ENCODE results near the gene MMGT1.

The MMGT1 gene

GRCh38 chrX:135981668-135982067 is 7.9 kb upstream of the MMGT1 start:
- no peaks in the 10 kb centered on the region for H3K79me2 ChIP-seq (ENCODE audit: insufficient read depth, low read length)
- H4K20me1 ChIP-seq (ENCODE audit: insufficient read depth, low read length): no peaks in the 10 kb centered on the region
- H3K9me2 ChIP-seq (ENCODE audit: low read depth, low read length): no peaks in the 10 kb centered on the region

GRCh38 chrX:135981010-135981409 is 7.2 kb upstream of the MMGT1 start:
- H4K20me1 ChIP-seq (ENCODE audit: insufficient read depth, low read length): no peaks in the 10 kb centered on the region
- H3K36me3 ChIP-seq (ENCODE audit: insufficient read depth, low read length): no peaks in the 10 kb centered on the region
- no peak overlapping the region for H3K27ac ChIP-seq (ENCODE audit: low read depth, low read length, poor library complexity, severe bottlenecking)
- no peak overlapping the region for H2AFZ ChIP-seq (ENCODE audit: low read length)
- H3K4me3 ChIP-seq (ENCODE audit: low read depth, low read length, poor library complexity, severe bottlenecking): no peak overlapping the region
- peaks cover 9% of the 10 kb centered on the region for H3K4me1 ChIP-seq (ENCODE audit: insufficient read depth, low read length, severe bottlenecking)
- H3K79me2 ChIP-seq (ENCODE audit: insufficient read depth, low read length): no peaks in the 10 kb centered on the region
- no peak overlapping the region for H3K4me2 ChIP-seq (ENCODE audit: low read length)
- TF ChIP-seq EZH2 (IDR thresholded peaks at IDR 0.05; ENCODE audit: borderline replicate concordance, low read length) (no peak), CTCF (IDR thresholded peaks at IDR 0.05; ENCODE audit: low read length) (no peak)
- no peaks in the 10 kb centered on the region for H3K9me3 ChIP-seq (ENCODE audit: low read length)
- H3K9ac ChIP-seq (ENCODE audit: low read length): no peak overlapping the region
- no peaks in the 10 kb centered on the region for H3K27me3 ChIP-seq (ENCODE audit: insufficient read depth, low read length)
- H3K9me2 ChIP-seq (ENCODE audit: low read depth, low read length): no peaks in the 10 kb centered on the region
- H3F3A ChIP-seq (ENCODE audit: insufficient read depth, low read length): no peaks in the 10 kb centered on the region

More at GRCh38 chrX:135981668-135982067, 7.9 kb upstream of the MMGT1 start:
- no peak overlapping the region for H3K4me3 ChIP-seq (ENCODE audit: low read depth, low read length, poor library complexity, severe bottlenecking)
- H3K27me3 ChIP-seq (ENCODE audit: insufficient read depth, low read length): no peaks in the 10 kb centered on the region
- no peak overlapping the region for H3K9ac ChIP-seq (ENCODE audit: low read length)
- no peak overlapping the region for H3K27ac ChIP-seq (ENCODE audit: low read depth, low read length, poor library complexity, severe bottlenecking)
- peaks cover 13% of the 10 kb centered on the region for H3K4me1 ChIP-seq (ENCODE audit: insufficient read depth, low read length, severe bottlenecking)
- H3F3A ChIP-seq (ENCODE audit: insufficient read depth, low read length): no peaks in the 10 kb centered on the region
- TF ChIP-seq EZH2 (IDR thresholded peaks at IDR 0.05; ENCODE audit: borderline replicate concordance, low read length): no peak
- no peak for TF ChIP-seq CTCF (IDR thresholded peaks at IDR 0.05; ENCODE audit: low read length)
- H3K9me3 ChIP-seq (ENCODE audit: low read length): no peaks in the 10 kb centered on the region
- no peaks in the 10 kb centered on the region for H3K36me3 ChIP-seq (ENCODE audit: insufficient read depth, low read length)
- no peak overlapping the region for H2AFZ ChIP-seq (ENCODE audit: low read length)
- H3K4me2 ChIP-seq (ENCODE audit: low read length): no peak overlapping the region

GRCh38 chrX:135977611-135978010 is 3.8 kb upstream of the MMGT1 start:
- Histone ChIP-seq H3K9me3 (ENCODE audit: low read length) (no peaks in the 10 kb centered on the region), H2AFZ (ENCODE audit: low read length) (no peak overlapping the region), H3K36me3 (ENCODE audit: insufficient read depth, low read length) (no peaks in the 10 kb centered on the region), H3K4me2 (ENCODE audit: low read length) (no peak overlapping the region), H3K79me2 (ENCODE audit: insufficient read depth, low read length) (peaks cover 3% of the 10 kb centered on the region), H4K20me1 (ENCODE audit: insufficient read depth, low read length) (no peaks in the 10 kb centered on the region), H3K4me1 (ENCODE audit: insufficient read depth, low read length, severe bottlenecking) (peaks cover 12% of the 10 kb centered on the region), H3F3A (ENCODE audit: insufficient read depth, low read length) (no peaks in the 10 kb centered on the region), H3K4me3 (ENCODE audit: low read depth, low read length, poor library complexity, severe bottlenecking) (no peak overlapping the region), H3K27me3 (ENCODE audit: insufficient read depth, low read length) (no peaks in the 10 kb centered on the region), H3K27ac (ENCODE audit: low read depth, low read length, poor library complexity, severe bottlenecking) (no peak overlapping the region), H3K9ac (ENCODE audit: low read length) (no peak overlapping the region), H3K9me2 (ENCODE audit: low read depth, low read length) (no peaks in the 10 kb centered on the region)
- TF ChIP-seq EZH2 (IDR thresholded peaks at IDR 0.05; ENCODE audit: borderline replicate concordance, low read length) (no peak), CTCF (IDR thresholded peaks at IDR 0.05; ENCODE audit: low read length) (no peak)

All from OCI-LY1 (cell line).